ENCODE results near the gene CRADD. TPM values are rescaled to one million over a fixed set of nuclear protein-coding genes. Genes with fewer than 3 reads are reported as not detected.

CRADD gene
- total RNA-seq, 2 donors from 2014 or later: 7.7 to 9.1 TPM

GRCh38 chr12:93719710-93720109 lies 42.5 kb downstream of the CRADD start:
- TF ChIP-seq CTCF (conservative IDR thresholded peaks at IDR 0.05): no peak
- no peak for DNase-seq
- Mint-ChIP-seq H3K4me3 (no peak overlapping the region), H3K9me3 (peaks cover 17% of the 10 kb centered on the region), H3K27ac (no peak overlapping the region), H3K36me3 (ENCODE audit: low read depth) (no peaks in the 10 kb centered on the region), H3K27me3 (ENCODE audit: insufficient read depth) (no peaks in the 10 kb centered on the region), H3K4me1 (peaks cover 1% of the 10 kb centered on the region)
- Histone ChIP-seq H3K27ac (ENCODE audit: low read depth, low read length) (no peak overlapping the region), H3K36me3 (ENCODE audit: control insufficient read depth, insufficient read depth, low read length) (no peaks in the 10 kb centered on the region), H3K4me1 (ENCODE audit: control insufficient read depth, insufficient read depth, low read length) (peaks cover under 1% of the 10 kb centered on the region), H3K4me3 (ENCODE audit: low read length) (no peak overlapping the region), H3K9ac (ENCODE audit: extremely low read depth, low read length, poor library complexity, severe bottlenecking) (no peak overlapping the region), H3K27me3 (ENCODE audit: control insufficient read depth, insufficient read depth, low read length, poor library complexity, severe bottlenecking) (no peaks in the 10 kb centered on the region), H3K9me3 (ENCODE audit: control insufficient read depth, low read length) (peaks cover 15% of the 10 kb centered on the region)
- 75% methylated on average over 1 of the region's 1 CpG; no CpG with 5 or more reads in 1 of the 2 experiments for WGBS, 2 experiments (ENCODE audit: insufficient coverage in 1 of 2, insufficient read length in 1 of 2)

GRCh38 chr12:93720559-93720958 lies 43.4 kb downstream of the CRADD start:
- no peaks in the 10 kb centered on the region for H3K4me1 Mint-ChIP-seq
- Histone ChIP-seq H3K9me3 (ENCODE audit: control insufficient read depth, low read length) (peaks cover 15% of the 10 kb centered on the region), H3K4me1 (ENCODE audit: control insufficient read depth, insufficient read depth, low read length) (no peaks in the 10 kb centered on the region), H3K4me3 (ENCODE audit: low read length) (no peak overlapping the region), H3K36me3 (ENCODE audit: control insufficient read depth, insufficient read depth, low read length) (no peaks in the 10 kb centered on the region), H3K27ac (ENCODE audit: low read depth, low read length) (no peak overlapping the region), H3K27me3 (ENCODE audit: control insufficient read depth, insufficient read depth, low read length, poor library complexity, severe bottlenecking) (no peaks in the 10 kb centered on the region), H3K9ac (ENCODE audit: extremely low read depth, low read length, poor library complexity, severe bottlenecking) (no peak overlapping the region)
- no peak overlapping the region for H3K4me3 Mint-ChIP-seq
- 98 to 100% methylated on average over 1 to 2 of the region's 2 CpGs for WGBS, 2 experiments (ENCODE audit: insufficient coverage in 1 of 2, insufficient read length in 1 of 2)
- no peaks in the 10 kb centered on the region for H3K36me3 Mint-ChIP-seq (ENCODE audit: low read depth)
- no peak for TF ChIP-seq CTCF (conservative IDR thresholded peaks at IDR 0.05)
- no peak overlapping the region for H3K27ac Mint-ChIP-seq
- H3K27me3 Mint-ChIP-seq (ENCODE audit: insufficient read depth): no peaks in the 10 kb centered on the region
- peaks cover 17% of the 10 kb centered on the region for H3K9me3 Mint-ChIP-seq
- DNase-seq: no peak

GRCh38 chr12:93722179-93722578 lies 45.0 kb downstream of the CRADD start:
- Histone ChIP-seq H3K36me3 (ENCODE audit: control insufficient read depth, insufficient read depth, low read length) (no peaks in the 10 kb centered on the region), H3K4me3 (ENCODE audit: low read length) (no peak overlapping the region), H3K27me3 (ENCODE audit: control insufficient read depth, insufficient read depth, low read length, poor library complexity, severe bottlenecking) (no peaks in the 10 kb centered on the region), H3K4me1 (ENCODE audit: control insufficient read depth, insufficient read depth, low read length) (no peaks in the 10 kb centered on the region), H3K27ac (ENCODE audit: low read depth, low read length) (no peak overlapping the region), H3K9ac (ENCODE audit: extremely low read depth, low read length, poor library complexity, severe bottlenecking) (no peak overlapping the region), H3K9me3 (ENCODE audit: control insufficient read depth, low read length) (peaks cover 15% of the 10 kb centered on the region)
- no peak for TF ChIP-seq CTCF (conservative IDR thresholded peaks at IDR 0.05)
- Mint-ChIP-seq H3K4me3 (no peak overlapping the region), H3K27me3 (ENCODE audit: insufficient read depth) (no peaks in the 10 kb centered on the region), H3K36me3 (ENCODE audit: low read depth) (no peaks in the 10 kb centered on the region), H3K9me3 (peaks cover 17% of the 10 kb centered on the region), H3K4me1 (no peaks in the 10 kb centered on the region), H3K27ac (no peak overlapping the region)
- DNase-seq: no peak
- WGBS, 2 experiments (ENCODE audit: insufficient coverage in 1 of 2, insufficient read length in 1 of 2): 86% methylated on average over 2 of the region's 2 CpGs; no CpG with 5 or more reads in 1 of the 2 experiments
